GM03348 (cell line): Measurements from ENCODE around the gene MON1A.
"Not testable (repeated sequence)": the region's sequence is repeated elsewhere in the genome, so short reads cannot be mapped to it uniquely, and the experiment has no call there.

Source experiments
- DNase-seq: peaks from one replicate; pipeline ENCODE4 v3.0.0; 2012; ENCODE audit warnings: low spot score

Gene MON1A

DNA sequence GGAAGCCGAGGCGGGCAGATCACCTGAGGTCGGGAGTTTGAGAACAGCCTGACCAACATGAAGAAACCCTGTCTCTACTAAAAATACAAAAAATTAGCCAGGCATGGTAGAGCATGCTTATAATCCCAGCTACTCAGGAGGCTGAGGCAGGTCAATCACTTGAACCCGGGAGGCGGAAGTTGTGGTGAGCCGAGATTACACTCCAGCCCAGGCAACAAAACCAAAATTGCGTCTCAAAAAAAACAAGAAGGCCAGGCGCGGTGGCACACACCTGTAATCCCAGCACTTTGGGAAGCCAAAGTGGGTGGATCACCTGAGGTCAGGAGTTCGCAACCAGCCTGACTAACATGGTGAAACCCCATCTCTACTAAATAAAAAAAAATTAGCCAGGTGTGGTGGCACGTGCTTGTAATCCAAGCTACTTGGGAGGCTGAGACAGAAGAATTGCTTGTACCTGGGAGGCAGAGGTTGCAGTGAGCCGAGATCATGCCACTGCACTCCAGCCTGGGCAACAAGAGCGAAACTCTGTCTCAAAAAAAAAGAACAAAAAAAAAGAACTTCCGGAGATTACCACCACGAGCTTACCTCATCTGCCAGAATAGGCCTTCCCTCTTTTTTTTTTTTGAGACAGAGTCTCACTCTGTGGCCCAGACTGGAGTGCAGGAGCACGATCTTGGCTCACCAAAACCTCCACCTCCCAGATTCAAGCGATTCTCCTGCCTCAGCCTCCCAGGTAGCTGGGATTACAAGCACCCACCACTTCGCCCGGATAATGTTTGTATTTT is 11.6 kb downstream of the MON1A start:
- not testable (repeated sequence) for DNase-seq

GRCh38 chr3:49916686-49917085 is 12.9 kb downstream of the MON1A start:
- peak; percentile 53 for DNase-seq

DNA sequence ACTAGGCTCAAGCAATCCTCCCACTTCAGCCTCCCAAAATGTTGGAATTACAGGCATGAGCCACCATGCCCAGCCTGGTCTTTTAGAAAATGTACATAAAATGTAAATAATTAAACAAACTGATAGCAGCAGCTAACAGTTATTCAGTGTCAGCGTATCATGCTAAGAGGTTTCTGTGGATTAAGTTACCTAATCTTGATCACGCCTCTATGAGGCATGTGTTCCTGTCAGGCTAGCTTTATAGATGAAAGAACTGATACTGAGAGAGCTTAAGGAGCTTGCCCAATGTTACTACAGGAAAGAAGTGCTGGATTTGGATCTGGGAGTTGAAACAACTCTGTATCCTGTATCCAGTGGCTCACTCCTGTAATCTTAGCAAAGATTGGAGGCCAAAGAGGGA is 14.7 kb downstream of the MON1A start:
- DNase-seq: no peak

DNA sequence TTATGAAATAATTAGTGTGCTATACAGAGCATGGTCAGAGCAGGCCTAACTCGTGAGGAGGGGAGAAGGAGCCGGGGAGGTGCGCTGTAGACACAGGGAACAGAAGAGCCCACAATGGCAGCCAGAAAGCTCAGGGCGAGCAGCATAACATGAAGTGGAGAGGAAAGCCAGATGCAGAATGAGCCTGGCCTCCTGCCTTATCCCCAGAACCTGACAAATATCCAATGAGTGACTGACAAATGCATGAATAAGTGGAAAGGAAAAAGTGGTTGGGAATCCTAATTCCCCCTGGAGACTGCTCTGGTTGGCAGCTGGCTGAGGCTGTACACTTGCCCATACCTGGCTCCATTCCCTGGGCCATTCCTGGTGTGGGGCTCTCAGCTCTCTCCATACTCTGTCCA is 16.7 kb downstream of the MON1A start:
- no peak for DNase-seq

DNA sequence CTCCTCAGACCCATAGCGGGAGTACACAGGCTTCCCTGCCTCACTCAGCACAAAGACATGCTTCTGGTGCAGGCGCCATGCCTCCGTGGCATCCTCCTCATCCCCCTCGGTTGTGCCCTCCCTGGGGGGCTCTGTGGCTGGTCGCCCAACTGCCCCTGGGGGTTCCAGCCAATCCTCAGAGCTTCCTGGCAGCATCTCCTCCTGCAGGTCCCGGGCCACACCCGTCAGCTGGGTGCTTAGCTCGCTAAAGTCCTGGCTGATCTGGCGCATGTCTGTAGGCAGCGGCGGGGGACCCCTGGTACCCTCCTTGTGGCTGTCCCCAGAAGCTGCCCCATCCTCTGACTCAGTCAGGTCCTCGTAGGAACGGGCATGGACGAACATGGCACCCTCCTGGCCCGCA is 18.0 kb downstream of the MON1A start:
- no peak for DNase-seq

GRCh38 chr3:49911124-49911420 is 18.5 kb downstream of the MON1A start:
- no peak for DNase-seq

DNA sequence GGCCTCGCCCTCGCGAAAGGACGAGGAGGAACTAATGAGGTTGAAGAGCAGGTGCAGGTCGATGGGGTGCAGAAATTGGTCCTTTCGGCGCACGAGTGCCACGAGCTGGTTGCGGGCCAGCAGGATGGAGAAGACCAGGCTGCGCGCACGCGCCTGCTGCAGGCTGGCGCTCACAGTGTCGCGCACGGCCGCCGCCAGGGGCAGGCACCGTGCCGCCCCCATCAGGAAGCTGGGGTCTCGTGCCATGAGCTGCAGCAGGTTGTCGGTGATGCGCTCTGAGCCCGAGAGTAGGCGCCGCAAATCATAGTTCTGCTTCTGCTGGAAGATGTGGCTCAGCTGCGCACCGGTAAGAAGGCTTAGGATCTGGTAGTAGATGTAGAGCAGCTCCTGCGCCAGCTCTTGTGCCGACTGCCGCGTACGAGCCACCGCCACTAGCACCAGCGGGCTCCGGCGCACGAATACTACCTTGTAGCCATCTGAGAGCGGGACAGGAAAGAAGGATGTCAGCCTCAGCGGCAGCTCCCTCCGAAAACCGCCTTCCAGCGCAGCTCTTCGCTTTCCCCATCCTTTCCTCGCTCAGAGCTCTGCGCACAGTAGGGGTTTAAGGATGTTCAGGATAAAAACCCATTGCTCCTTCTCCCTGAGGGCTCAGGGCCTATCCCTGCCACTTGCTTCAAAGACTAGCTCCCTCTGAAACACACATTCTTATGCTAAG is 19.0 kb downstream of the MON1A start:
- no peak for DNase-seq

DNA sequence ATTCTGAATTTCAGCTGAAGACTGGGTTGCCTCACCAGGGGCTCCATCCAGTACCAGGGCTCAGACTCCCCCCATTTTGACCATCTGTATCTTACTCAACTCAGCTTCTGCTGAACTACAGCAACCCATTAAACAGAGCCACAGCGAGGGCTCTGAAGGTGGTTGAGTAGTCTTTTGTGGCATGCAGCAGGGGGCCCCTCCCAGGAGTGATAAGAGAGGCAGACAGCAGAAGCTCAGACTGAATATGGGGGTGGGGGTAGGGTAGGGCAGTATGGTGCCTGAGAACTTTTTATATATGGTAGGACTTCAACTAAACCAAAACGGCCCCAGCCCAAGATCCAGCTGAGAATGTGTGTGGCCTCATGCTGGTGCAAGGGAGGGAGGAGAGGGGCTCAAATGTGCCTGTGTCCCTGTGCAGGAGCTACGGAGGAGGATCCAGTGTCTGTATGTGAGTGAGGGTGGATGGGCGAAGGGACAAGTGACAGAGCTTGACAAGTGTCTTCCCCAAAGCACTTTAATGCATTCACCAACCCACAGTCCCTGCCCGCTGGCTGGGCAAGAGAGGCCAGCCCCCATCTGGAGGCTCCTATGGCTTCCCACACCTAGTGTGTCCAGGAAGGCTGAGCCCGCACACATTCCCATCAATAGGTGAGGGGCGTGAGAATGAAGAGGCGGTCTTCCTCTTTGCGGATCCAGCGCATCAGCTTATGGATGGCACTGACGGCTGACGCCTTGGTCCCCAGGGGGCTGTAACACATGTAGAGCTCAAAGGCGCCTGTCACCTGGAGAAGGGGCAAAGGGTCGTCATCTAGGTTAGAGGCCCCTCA is 21.0 kb downstream of the MON1A start:
- DNase-seq: no peak

- DNase-seq: peak; percentile 89
Measured at GRCh38 chr3:49906073-49906743, 23.4 kb downstream of the MON1A start.

GRCh38 chr3:49904448-49904847 is 25.2 kb downstream of the MON1A start:
- not testable (repeated sequence) for DNase-seq

DNA sequence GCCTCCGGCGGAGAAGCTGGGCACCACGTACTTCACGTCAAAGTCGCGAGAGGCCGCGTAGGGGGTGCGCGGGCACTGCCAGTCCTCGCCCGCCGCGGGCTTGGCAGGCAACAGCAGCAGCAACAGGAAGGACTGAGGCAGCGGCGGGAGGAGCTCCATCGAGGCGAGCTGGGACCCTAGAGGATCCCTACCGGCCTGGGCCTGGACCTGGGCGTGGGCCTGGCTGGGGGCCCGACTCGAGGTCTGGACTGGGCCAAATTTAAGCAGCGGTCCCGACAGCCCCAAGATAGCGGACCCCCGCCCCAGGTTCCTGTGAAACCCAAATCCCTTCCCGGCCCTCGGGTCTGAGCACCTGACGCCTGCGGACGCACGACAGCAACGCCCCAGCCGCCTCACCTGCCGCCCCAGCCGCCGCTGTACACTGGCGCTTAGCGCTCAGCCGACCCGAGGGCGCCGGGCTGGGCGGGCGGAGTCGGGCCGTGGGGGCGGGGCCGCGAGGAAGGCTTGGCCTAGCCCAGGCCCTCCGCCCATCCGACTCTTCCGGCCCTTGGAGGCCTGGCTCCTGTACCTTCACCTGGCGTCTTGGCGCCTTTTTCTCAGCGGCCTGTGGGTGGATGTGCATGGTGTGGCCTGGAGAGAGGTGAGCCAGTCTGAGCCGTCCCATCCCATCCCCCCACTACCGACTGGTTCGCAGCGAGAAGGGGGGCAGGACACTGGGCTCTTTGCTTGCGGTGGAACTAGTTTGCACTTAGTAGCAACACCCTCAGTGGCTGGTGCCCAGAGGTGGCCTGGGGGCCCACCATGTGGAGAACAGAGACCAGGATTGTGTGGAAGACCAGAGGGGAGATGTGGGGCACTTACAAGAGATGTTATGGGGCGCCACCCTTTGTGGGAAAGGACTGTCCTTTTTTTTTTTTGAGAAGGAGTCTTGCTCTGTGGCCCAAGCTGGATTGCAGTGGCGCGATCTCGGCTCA is 25.9 kb downstream of the MON1A start, which contains the start of gene MST1R:
MST1R (minus strand) TSS at position 423 of the 974 bp plus-strand sequence; CDS start at position 159, 264 bp downstream.
- DNase-seq: peak; percentile 57

DNA sequence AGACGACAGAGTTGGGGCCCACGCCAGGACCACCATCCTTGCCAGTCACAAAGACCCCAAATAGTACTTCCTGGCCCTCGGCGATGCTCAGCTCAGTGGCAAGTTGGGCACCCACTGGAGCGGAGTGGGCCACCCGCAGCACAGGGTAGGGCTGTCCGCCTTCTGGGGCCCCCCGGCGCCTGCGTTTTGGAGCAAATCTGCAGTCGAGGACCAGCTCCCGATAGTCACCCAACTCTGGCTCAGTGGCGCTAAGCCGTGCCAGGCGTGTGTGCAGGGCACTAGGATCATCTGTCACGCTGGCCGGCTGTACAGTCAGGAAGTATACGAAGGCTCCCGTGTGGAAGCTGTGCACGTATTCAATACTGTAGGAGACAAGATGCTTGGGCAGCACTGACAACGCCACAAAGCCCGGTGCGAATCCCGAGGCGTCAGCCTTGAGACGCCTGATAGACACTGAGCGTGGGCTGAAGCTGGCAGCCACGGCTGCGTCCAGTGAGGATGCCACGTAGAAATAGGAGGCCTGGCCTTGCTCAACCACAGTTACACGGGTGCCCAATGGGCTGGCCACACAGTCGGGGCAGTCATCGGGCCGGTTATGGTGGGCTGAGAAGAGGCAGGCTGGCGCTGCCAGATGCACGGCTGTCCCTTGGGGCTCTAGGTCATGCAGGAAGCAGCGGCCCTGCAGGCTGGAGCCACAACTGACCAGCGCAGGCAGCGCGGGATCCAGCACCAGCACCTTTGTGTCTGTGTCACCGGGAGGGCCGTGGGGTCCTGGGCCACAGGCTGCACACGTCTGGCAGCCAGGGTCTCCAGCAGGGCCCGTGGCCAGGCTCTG is 26.9 kb downstream of the MON1A start:
- no peak for DNase-seq

- peak; percentile 57 for DNase-seq
Measured at GRCh38 chr3:49901366-49902339, 28.0 kb downstream of the MON1A start.

GRCh38 chr3:49900491-49901153 is 29.0 kb downstream of the MON1A start:
- peak; percentile 81 for DNase-seq

DNA sequence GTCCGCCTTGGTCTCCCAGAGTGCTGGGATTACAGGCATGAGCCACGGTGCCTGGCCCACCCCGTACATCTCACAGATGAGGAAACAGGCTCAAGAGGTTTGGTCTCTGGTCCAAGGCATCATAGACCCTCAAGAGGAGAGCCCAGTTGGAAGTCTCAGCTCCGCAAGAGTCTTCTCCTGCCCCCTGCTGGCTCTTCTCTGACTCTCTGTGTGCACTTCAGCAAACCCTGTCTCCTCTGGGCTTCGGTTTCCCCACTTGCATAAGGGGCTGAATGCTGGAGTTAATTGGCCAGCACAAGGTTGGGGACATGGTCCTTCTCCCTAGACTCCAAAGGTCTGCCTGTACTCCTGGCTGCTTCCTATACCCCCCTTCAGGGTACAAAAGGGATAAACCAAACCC is 29.8 kb downstream of the MON1A start:
- no peak for DNase-seq

DNA sequence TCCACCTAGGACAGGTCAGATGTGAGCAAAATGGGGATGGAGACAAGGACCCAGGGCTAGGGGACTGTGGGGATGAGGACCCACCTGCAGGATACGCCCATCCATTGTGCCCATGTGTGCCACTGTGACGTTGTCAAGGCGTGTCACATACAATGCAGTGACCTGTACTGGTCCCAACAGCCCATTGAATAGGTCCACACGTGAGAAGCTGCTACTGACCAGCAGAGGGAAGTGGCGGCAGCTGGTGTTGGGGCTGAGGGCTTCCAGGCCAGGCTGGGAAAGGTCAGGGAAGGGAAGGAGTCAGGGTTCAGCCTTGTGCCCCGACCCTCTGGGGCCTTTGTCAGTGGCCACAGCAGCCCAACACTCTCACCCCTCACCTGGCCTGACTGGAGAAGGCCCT is 30.6 kb downstream of the MON1A start:
- DNase-seq: no peak

DNA sequence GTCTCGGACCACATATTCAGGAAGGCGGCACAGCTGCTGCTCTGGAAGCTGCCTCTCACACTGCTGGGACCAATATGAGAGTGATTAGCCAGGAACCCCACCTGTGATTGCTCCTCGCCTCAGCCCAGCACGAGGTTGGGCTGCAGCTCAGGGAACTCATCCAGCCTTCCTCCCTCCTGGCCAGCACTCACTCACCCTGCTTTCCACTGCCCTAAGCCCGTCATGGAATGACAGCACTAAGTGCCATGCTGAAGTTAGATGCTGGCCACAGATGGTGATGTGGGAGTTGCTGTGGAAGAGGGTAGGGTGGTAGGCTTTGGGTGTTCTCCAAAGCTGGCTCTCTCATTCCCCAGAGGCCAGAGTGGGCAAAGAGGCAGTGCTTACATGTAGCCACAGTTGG is 33.3 kb downstream of the MON1A start:
- DNase-seq: no peak

DNA sequence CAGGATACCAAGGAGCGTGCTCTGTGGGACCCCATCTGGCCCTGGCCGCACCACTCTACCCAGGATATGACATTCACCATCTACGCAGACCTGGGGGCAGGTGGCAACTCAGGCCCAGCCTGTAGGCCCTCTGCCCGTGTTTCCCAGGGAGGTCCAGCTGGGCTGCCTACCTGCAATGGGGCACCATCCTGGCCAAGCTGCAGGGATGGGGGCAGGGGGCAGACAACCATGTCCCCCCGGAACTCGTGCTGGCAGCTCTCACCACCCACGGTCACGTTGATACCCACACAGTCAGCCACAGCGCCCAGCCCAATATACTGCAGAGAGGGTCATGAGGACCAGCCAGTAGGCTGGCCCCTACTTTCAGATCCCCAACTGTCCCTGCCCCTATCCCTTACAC is 33.8 kb downstream of the MON1A start:
- no peak for DNase-seq
